DND-41 (cell line): ENCODE measurements around the gene COL8A2.

Source experiments
- CTCF ChIP-seq: IDR thresholded peaks from 2 replicates; pipeline ENCODE4 v1.5.1; 2012; ENCODE audit warnings: borderline replicate concordance, low read length, moderate library complexity, mild to moderate bottlenecking; ENCODE audit not compliant: poor library complexity, severe bottlenecking; ENCODE audit errors: extremely low read depth
- EZH2 ChIP-seq: IDR thresholded peaks from 3 replicates; pipeline ENCODE4 v1.6.1; 2012; ENCODE audit warnings: borderline replicate concordance, low read depth, mild to moderate bottlenecking, moderate library complexity, low read length, inconsistent platforms; ENCODE audit not compliant: severe bottlenecking

- TF ChIP-seq CTCF: no peak
- no peak for TF ChIP-seq EZH2
These were observed 10.3 kb upstream of the COL8A2 start for GRCh38 chr1:36135330-36135667.
